Anterior cingulate cortex (tissue), 58 donors: ENCODE data around the gene FMO2.

Experiments used
- DNase-seq, 58 donors: peaks; one replicate each; lab custom pipeline; 2025; lab: John Stamatoyannopoulos, UW

Gene FMO2, protein sequence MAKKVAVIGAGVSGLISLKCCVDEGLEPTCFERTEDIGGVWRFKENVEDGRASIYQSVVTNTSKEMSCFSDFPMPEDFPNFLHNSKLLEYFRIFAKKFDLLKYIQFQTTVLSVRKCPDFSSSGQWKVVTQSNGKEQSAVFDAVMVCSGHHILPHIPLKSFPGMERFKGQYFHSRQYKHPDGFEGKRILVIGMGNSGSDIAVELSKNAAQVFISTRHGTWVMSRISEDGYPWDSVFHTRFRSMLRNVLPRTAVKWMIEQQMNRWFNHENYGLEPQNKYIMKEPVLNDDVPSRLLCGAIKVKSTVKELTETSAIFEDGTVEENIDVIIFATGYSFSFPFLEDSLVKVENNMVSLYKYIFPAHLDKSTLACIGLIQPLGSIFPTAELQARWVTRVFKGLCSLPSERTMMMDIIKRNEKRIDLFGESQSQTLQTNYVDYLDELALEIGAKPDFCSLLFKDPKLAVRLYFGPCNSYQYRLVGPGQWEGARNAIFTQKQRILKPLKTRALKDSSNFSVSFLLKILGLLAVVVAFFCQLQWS

DNA sequence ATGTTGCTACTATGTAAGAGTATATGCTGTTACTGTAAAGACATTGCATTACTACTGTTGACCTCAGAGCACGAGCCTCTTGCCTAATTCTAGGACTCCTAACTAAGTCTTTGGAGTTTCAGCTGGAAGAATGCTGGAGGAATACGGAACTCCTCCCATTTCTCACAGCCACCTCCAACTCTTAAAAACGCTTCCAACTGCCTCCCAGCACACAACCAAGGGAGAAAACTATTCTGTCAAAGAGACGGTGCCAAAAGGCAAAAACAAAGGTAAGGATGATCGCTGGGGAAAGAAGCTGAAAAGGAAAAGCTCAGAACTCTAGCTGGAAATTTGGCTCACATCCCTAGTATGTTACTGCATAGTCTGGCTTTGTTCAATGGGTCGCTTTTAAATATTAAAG lies at the start of gene FMO2:
Gene FMO2, plus strand, starts transcription at position 210 of the 400 bp plus-strand sequence. CDS start 414 bp downstream, outside the sequence.
- DNase-seq, result no peak

DNA sequence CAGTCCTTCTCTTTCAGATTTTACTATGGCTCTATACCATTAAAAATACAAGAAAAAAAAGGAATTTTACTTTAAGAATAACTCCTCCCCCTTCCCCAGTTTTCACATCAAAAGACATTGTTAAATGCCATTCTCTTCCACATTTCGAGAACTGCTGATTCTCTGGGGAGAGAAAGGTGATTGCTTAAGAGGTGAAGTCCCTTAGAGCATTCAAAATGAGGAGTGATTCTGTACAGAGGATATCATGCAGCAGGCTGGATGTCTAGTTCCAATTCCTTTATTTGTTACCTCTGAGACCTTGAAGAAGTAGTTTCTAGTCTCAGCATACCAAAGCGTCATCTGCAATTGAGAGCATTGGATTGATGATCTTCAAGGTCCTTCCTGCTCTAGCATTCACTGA lies 47.5 kb upstream of the FMO2 start:
- no peak for DNase-seq

DNA sequence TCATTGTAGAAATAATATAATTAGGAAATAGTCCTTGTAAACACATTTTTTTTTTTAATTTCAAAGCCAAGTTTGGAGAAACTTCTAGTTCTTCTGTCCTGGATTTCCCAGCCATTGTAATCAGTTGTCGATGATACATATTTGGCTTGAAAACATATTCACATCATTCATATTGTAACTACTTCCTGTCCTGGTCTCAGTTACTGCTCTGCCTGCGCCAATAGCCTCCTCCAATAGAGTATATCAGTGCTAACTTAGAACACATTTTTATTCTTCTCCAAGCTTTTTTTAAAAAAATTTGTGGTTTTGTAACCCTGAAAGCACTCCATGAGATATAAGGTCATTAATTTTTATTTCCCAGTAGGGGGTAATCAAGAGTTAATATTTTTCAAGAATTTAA lies 46.1 kb upstream of the FMO2 start:
- DNase-seq, result no peak

DNA sequence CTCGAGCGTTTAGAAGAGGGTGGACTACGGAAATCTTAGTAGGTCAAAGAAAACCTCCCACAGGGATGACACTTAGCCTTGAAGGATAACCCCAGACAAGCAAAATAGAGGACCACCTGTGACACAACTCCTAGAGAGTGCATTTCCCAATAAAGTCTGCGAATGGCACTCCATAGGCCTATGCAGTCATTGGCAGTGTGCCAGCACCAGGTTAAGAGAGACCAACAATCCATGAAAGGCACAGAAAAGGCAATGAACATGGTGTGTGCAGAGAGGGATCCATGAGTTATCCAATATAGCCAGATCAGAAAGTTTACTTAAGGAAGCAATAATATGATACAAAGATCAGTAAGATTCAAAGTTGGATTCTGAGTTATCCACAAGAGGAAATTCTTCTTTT lies 45.2 kb upstream of the FMO2 start:
- DNase-seq, result no peak

DNA sequence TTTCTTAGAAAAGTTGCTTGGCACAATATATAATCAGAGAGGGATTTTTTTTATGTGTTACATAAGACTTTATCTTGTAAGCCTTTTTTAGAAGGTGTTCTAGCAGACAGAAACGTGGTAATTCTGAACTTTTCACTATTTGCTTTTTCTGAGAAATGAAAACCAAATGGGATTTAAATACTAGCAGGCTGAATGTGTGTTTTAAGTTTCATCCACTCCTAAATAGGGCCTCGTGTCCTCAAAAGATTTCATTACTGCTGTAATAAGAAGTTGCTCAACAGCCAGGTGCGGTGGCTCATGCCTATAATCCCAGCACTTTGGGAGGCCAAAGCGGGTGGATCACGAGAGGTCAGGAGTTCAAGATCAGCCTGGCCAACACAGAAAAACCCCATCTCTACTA lies 44.7 kb upstream of the FMO2 start:
- no peak for DNase-seq

DNA sequence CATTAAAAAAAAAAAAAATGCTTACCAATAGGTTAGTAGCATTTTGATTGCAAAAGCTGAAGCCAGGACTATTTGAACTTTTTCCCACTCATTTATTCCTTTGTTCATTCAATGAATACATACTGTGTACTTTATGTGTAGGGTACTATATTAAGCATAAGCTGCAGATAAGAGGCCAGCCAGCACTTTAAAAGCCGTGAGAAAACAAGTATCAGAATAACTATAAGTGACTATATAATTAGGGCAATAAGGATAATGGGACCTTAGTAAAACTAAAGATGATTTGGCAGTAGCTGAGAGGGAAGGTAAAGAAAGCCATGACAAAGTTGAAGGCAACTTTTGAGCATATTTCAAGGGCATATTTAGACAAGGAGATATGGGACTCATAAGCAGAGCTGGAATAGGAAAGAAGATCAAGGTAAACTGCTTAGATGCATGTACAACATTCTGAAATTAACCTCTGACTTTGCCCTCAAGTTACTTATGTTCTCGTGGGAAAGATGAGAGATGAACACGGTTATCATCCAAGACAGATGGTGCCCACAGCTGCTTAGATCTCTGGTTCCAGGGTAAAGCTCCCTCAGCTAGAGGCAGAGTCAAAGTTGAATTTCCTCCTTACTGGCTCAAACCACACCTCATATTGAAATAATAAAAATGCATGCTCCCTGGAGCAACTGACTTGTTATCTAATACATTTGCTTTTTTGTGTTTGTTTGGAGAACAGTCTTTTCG lies 44.0 kb upstream of the FMO2 start:
- no peak for DNase-seq

DNA sequence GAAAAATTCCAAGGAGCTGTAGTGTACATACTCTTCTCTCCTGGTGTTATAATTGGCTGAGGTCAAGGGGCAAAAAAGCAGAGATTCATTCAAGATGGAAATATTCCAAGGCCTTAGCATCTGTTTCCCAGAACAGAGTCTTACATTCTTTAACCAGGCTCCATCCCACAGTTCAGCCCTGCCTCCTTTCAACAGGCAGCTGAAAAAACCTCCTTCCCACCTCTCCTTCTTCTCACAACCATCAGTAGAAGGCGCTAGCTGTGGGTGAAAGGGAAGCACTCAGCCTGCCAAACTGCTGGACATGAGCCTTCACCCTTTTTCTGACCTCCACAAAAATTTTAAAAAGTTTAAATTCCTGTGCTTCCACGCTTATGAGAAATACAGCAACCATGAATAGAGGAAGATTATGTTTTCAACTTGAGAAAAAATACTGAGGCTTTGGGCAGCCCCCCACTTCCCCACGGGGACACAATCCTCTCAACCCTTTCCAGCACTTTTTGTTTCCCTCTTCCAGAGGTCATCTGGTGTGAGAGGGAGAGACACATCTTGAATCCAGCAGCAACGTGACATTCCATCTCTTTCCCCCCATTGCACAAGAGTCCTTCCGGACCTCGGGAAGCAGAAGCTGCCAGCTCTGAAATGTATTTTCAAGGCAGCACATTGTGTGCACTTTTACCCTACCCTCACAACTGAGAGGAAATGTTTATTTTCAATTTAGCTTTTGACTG lies 43.2 kb upstream of the FMO2 start:
- peak in 9 of 58 donors; percentile 1 to 51 (median 15) for DNase-seq

DNA sequence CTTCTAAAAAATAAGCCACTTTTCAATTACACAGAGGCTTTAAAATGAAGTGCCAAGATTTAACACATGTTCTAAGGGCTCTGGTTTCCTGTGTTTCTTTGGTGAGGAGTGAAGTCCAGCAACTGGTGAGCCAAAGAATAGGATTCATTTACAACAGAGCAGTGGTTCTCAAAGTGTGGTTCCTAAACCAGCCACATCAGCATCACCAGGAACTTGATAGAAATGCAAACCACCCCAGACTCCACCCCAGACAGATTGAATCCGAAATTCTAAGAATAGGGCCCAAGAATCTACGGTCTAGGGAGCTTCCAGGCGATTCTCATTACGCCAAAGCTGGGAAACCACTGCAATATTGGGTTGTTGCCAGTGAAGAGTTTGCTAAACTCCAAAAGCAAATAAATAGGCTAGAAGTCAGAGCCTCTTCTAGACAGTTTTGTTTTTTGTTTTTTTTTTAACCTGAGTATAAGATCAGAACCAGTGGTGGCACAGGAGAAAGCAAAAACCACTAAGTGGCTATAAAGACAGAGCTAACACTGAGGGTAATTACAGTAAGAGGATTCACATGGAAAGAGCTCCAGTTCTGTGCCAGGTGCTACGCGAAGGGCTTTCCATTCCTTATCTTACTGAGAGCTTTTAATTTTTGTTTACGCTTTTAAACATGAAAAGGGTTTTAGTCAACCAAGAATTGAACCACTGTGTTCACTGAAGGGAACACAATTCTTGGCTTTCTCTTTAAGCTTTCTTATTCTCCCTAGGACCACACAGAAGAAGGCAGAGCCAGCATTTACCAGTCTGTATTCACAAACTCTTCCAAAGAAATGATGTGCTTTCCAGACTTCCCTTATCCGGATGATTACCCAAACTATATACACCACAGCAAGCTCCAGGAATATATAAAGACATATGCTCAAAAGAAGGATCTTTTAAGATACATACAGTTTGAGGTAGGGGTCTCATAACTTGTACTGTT lies 42.4 kb upstream of the FMO2 start:
- DNase-seq, result peak in 13 of 58 donors; percentile 4 to 65 (median 15)

DNA sequence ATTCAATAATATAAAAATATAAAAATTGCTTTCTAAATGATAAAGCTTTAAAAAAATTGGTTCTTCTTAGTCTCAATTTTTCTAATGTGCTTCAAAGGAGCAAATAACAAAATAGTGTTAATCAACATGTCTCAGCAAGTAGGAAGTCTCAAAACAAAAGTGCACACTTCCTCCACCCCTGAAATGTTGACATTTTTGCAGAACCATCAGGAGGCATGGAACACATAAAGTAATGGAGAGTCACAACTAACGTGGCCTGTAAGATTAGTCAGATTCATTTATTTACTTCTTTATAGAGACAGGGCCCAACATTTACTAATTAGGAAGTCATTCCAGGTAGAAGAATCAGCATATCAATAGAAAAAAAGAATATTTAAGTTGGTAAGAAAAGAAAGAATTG lies 34.9 kb upstream of the FMO2 start:
- DNase-seq, result no peak

DNA sequence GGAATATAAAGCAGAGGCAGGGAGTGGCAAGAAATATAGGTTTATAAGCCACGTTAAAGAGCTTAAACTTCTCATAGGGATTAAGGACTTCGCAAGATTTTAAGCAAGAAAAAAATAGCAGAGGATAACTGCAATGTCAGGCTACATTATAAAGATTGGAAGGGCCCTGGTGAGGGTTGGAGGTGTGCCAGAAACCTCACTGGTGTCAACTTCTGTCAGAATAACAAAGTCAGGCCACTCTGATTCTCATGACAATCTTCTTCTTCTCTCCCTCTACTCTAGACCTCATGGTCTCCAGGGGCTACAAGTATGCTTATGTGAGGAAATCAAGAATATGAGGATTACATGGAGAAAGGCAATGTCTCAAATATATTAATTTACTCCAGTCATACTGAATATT lies 32.6 kb upstream of the FMO2 start:
- no peak for DNase-seq

DNA sequence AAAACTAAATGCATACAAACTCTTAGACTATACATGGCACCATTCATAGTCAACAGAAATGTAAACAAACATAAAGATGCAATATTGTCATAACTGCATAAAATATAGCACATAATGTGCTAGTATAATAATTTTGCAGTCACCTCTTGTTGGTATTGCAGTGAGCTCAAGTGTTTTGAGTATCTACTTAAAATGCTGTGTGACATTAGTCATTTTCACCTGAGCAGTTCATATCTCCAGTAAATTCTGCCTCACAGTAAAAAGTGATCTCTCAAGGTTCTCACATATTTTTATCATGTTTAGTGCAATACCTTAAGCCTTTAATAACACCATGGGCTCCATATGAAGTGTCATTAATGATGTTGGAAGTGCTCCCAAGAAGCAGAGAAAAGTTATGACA lies 29.6 kb upstream of the FMO2 start:
- no peak for DNase-seq

DNA sequence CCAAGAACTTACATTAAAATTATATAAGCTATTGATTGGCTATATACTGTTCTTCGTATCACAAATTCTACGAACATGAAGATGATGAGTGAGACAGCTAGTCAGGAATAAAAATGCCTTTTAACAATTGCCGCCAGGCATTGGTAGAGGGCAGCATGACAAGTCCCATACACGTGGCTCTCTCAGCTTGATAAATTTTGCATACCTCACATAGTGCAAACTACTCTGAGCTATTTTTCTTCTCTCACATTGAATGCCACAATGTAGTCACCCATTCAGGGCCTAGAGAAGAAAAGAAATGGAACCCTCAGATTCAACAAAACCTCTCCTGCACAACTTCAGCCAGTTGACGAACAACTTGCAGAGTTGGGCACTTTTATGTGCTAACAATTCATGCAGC lies 27.0 kb upstream of the FMO2 start:
- no peak for DNase-seq

DNA sequence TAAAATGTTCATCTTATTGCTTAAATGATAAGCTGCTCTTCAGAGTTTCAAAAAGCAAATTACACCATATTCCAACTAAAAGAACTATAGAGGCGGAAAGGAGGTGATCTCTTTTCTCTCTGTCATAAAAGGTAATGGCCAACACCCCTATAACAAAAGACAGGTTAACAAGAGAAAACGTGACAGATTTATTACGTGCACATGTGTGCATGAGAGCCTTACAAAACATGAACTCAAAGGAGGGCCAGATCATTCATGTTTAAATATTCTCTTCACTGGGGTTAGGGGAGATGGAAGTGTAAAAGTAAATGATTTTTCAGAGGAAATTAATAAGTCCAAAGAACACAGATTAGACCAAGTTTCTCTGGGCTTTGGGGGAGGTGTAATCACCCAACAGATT lies 26.5 kb upstream of the FMO2 start:
- DNase-seq, result no peak

DNA sequence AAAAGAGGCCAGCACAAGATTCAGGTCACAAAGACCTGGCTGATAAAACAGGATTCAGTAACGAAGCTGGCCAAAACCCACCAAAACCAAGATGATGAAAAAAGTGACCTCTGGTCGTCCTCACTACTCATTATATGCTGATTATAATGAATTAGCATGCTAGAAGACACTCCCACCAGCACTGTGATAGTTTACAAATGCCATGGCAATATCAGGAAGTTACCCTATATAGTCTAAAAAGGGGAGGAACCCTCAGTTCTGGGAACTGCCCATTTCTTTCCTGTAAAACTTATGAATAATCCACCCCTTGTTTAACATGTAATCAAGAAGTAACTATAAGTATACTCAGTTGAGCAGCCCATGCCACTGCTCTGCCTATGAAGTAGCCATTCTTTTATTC lies 26.0 kb upstream of the FMO2 start:
- no peak for DNase-seq

DNA sequence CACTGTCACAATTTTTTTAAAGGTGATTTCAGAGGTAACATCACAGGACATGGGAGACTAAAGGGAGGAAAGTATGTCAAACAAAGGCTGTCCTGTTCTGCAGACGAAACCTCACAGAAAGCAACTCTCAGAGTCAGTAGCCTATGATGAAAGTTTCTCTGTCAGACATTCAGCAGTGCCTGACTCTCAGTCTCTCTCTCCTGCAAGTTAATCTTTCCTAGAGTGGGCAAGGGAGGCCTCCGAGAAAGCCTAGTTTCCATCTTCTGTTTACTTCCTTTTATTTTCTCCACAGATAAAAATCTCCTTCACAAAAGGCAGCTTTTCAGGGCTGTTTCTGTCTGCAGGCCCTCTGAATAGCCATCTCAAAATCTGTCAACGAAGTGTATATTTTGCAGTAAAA lies 24.9 kb upstream of the FMO2 start:
- DNase-seq, result no peak

DNA sequence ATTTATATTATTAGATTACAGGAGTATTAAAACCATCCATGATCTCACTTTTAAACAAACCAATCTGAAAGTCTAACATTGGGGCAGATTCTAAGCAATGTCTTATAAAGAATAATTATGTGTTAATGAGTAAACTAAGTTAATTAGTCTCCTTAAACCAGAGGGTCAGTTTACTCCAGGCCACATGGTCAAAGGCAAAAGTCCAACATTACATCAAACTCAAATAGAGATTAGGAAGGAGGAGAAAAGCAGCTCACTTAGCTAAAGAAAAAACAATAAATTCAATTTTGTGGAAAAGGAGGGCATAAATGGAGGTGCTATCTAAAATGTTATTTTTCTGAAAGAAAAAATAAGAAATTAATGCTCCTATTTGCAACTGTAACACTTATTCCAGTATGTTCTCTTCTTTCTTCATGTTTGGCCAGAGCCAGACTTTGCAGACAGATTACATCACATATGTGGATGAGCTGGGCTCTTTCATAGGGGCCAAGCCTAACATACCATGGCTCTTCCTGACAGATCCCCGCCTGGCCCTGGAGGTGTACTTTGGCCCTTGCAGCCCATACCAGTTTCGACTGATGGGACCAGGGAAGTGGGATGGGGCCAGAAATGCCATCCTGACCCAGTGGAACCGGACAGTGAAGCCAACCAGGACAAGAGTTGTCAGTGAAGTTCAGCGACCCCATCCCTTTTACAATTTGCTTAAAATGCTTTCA lies 24.3 kb upstream of the FMO2 start:
- DNase-seq, result no peak

DNA sequence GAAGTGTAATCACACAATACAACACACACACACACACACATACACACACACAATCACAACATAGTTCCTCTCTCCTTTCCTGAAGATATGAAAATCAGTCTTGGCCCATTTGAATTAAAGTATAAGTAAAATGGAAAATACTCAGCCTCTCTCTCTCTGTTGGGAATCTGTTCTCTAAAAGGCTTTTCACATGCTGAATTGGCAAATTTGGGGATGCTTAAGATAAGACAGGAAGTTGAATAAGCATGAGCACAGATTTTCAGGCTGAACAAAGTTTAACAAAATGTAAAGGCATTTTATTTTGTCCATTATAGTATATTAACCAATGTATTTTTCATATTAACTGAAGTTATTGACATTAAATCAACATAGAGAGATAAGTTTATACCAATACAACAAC lies 23.7 kb upstream of the FMO2 start:
- no peak for DNase-seq

DNA sequence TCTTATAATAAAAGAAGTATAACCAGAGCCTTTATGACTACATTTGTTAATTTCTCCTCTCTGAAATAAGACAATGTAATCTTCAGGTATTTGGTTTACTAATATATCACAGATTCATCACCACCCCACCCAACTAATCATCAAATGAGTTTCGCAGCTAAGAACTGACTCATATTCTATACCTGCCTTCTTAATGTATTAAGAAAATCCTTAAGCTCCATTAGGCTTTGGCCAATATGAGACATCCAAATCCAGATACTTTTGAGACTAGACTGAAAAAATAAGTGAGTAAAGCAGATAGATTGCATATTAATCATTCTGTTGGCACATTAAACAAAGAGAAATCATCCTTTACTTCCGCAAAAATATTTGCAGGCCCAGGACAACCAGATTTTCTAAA lies 18.7 kb upstream of the FMO2 start:
- DNase-seq, result no peak

DNA sequence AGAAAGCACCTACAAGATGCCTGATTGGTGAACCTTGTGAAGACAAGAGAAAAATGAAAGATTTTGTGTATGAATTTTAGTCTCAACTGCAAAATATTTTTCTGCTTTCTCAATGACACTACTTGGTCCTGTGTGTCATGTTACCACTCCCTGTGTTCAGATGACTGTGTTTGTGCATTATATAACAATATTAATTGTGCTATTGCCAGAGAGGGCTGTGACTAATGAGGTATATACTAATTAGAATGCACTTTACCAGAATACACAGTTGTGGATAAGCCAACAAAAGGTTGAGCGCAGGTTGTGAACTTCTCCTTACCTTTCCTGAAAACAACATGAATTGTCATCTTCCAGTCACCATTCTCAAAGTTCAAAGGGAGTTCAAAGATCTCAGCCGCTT lies 17.3 kb upstream of the FMO2 start:
- DNase-seq, result no peak
